BJ (cell line): Measurements from ENCODE around the gene ZNF780B. TPM values are rescaled to one million over a fixed set of nuclear protein-coding genes. Genes with fewer than 3 reads are reported as not detected.

Experiments used
- CTCF ChIA-PET: fragments of 350-600 bp; formaldehyde crosslinking; extraction: SDS; loops from one replicate; lab custom pipeline; 2021; ENCODE audit warnings: antibody characterized with exemption, inconsistent platforms; lab: Yijun Ruan, JAX
- POLR2A ChIA-PET: fragments of 300-600 bp; sonication (Branson Sonifier 250); formaldehyde crosslinking; extraction: SDS; loops from one replicate; lab custom pipeline; 2021; ENCODE audit warnings: antibody characterized with exemption; lab: Charles Lee
- DNase-seq: peaks from one replicate; pipeline ENCODE4 v3.0.0-alpha.2; 2011; ENCODE audit warnings: low read depth
- H3K27me3 ChIP-seq: 2 replicates; pipeline ENCODE4 v1.6.0; 2011; ENCODE audit warnings: low read length; ENCODE audit not compliant: control insufficient read depth, insufficient read depth
- H3K36me3 ChIP-seq: 2 replicates; pipeline ENCODE4 v1.5.1; 2011; ENCODE audit warnings: low read length; ENCODE audit not compliant: control insufficient read depth, insufficient read depth
- H3K4me3 ChIP-seq: 2 replicates; pipeline ENCODE4 v1.5.1; 2011; ENCODE audit warnings: low read depth, mild to moderate bottlenecking, control low read depth, low read length
- CTCF ChIP-seq: IDR thresholded peaks from 2 replicates; pipeline ENCODE4 v1.5.1; 2011; ENCODE audit warnings: low read depth, mild to moderate bottlenecking, control low read depth, inconsistent platforms, low read length, moderate library complexity; ENCODE audit not compliant: insufficient read depth
- polyA plus RNA-seq: library from polyadenylated mRNA; depleted of rRNA; stranded (reverse); fragments of >200 nt; gene quantifications from 2 replicates; pipeline ENCODE4 v1.2.3, GENCODE V29; 2011

ZNF780B gene
- polyA plus RNA-seq, 1 experiment, result 2.3 TPM

GRCh38 chr19:39995794-39996193 is 60.2 kb downstream of the ZNF780B start:
- no peak for TF ChIP-seq CTCF
- ChIA-PET POLR2A (no interaction called here), CTCF (interaction anchor here (1.3 kb wide), 1 partner anchor 25 kb away, joined by 4 read pairs; the partner anchor contains the start of gene PSMC4)
- Histone ChIP-seq H3K4me3 (no peak overlapping the region; the same call in 1 of the 2 replicates), H3K36me3 (no peaks in the 10 kb centered on the region), H3K27me3 (no peaks in the 10 kb centered on the region)
- no peak for DNase-seq

- no peaks in the 10 kb centered on the region for H3K27me3 ChIP-seq
- no peak for DNase-seq
- no peak overlapping the region for H3K4me3 ChIP-seq
- ChIA-PET POLR2A (no interaction called here), CTCF (no interaction called here)
- H3K36me3 ChIP-seq, result no peaks in the 10 kb centered on the region
- no peak for TF ChIP-seq CTCF
Measured at GRCh38 chr19:39994361-39994760, 61.7 kb downstream of the ZNF780B start.

GRCh38 chr19:39993605-39994004 is 62.4 kb downstream of the ZNF780B start:
- no peaks in the 10 kb centered on the region for H3K27me3 ChIP-seq
- no peaks in the 10 kb centered on the region for H3K36me3 ChIP-seq
- ChIA-PET CTCF (no interaction called here), POLR2A (no interaction called here)
- no peak for DNase-seq
- TF ChIP-seq CTCF, result no peak
- H3K4me3 ChIP-seq, result no peak overlapping the region

GRCh38 chr19:39987596-39987995 is 68.4 kb downstream of the ZNF780B start:
- Histone ChIP-seq H3K4me3 (no peak overlapping the region), H3K36me3 (no peaks in the 10 kb centered on the region), H3K27me3 (no peaks in the 10 kb centered on the region)
- POLR2A ChIA-PET, result no interaction called here
- DNase-seq, result no peak
- no peak for TF ChIP-seq CTCF
- CTCF ChIA-PET, result no interaction called here

- H3K27me3 ChIP-seq, result no peaks in the 10 kb centered on the region
- CTCF ChIA-PET, result no interaction called here
- POLR2A ChIA-PET, result no interaction called here
- no peak overlapping the region for H3K4me3 ChIP-seq
- no peak for TF ChIP-seq CTCF
- no peaks in the 10 kb centered on the region for H3K36me3 ChIP-seq
- no peak for DNase-seq
Measured at GRCh38 chr19:39987167-39987566, 68.9 kb downstream of the ZNF780B start.
